ENCODE measurements around the gene HDAC2.

Gene HDAC2

GRCh38 chr6:113907102-113907815 lies 63.7 kb downstream of the HDAC2 start:
- no peak for DNase-seq

GRCh38 chr6:113903666-113904330 lies 67.2 kb downstream of the HDAC2 start:
- no peak for DNase-seq

GRCh38 chr6:113901482-113901881 lies 69.5 kb downstream of the HDAC2 start:
- no peak for DNase-seq

GRCh38 chr6:113894712-113895674 lies 76.0 kb downstream of the HDAC2 start:
- no peak for DNase-seq

- DNase-seq: peak; percentile 45
Measured at GRCh38 chr6:113893866-113894265, 77.1 kb downstream of the HDAC2 start.

- DNase-seq: no peak
Measured at GRCh38 chr6:113893451-113893850, 77.5 kb downstream of the HDAC2 start.

- no peak for DNase-seq
Measured at GRCh38 chr6:113888956-113889630, 81.9 kb downstream of the HDAC2 start.

GRCh38 chr6:113888493-113888892 lies 82.5 kb downstream of the HDAC2 start:
- DNase-seq: no peak

- DNase-seq: no peak
Measured at GRCh38 chr6:113886512-113886911, 84.4 kb downstream of the HDAC2 start.

GRCh38 chr6:113884011-113884410 lies 86.9 kb downstream of the HDAC2 start:
- no peak for DNase-seq

All from HCEC 1CT (cell line).